GM12875 (cell line): ENCODE data around the gene EMILIN3.

Experiments used
- H3K4me3 ChIP-seq: one replicate; pipeline ENCODE4 v1.5.1; 2011; ENCODE audit warnings: low read depth, low read length, control low read depth
- TF ChIP-seq, protein P1 (sequence below): IDR thresholded peaks from 2 replicates; pipeline ENCODE4 v1.5.1; 2011; ENCODE audit warnings: low read depth, mild to moderate bottlenecking, control low read depth, inconsistent platforms, low read length, moderate library complexity, borderline replicate concordance; ENCODE audit not compliant: insufficient read depth

The EMILIN3 gene

DNA sequence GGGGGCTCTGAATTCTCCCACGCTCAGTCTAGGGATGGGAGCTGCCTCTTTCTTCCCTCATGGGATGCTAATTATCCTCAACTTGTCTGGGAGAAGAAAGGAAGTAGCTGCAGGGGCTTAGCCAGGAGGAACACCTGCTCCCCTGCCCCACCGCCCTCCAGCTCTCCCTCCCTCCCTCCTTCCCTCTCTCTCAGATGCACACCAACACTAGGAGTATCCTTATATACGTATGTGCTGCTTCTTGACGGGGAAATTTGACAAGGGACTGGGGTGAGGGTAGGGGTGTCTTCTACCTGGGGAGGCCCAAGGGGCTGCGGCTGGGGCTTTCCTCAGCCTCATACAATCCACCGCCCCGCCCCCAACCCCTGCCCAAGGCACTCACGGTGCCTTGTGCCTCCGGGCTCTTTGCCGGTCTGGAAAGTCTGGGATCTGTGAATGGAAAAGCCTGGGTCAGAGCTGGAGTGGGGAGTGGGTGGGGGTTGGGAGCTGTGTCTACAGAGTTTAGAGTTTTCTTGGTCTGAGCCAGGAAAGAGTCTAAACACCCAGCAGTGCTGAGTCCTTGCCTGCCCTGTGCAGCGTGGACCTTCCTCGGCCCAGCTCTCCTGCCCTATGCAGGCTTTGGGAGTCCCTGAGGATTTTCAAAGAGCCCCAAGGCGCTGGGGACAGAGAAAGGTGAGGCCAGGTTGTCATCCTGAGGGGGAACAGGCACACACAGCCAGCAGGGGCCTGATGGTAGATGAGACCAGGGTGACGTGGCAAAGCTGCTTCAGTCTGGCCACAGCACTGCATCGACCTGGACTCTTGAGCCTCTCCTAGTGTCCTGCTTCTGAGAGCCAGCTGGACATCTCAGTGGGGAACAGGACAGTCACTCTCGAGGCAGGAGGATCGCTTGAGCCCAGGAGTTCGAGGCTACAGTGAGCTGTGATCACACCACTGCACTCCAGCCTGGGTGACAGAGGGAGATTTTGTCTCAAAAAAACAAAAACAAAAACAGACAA is 29.3 kb upstream of the EMILIN3 start:
- no peak overlapping the region for H3K4me3 ChIP-seq
- TF ChIP-seq, protein P1, sequence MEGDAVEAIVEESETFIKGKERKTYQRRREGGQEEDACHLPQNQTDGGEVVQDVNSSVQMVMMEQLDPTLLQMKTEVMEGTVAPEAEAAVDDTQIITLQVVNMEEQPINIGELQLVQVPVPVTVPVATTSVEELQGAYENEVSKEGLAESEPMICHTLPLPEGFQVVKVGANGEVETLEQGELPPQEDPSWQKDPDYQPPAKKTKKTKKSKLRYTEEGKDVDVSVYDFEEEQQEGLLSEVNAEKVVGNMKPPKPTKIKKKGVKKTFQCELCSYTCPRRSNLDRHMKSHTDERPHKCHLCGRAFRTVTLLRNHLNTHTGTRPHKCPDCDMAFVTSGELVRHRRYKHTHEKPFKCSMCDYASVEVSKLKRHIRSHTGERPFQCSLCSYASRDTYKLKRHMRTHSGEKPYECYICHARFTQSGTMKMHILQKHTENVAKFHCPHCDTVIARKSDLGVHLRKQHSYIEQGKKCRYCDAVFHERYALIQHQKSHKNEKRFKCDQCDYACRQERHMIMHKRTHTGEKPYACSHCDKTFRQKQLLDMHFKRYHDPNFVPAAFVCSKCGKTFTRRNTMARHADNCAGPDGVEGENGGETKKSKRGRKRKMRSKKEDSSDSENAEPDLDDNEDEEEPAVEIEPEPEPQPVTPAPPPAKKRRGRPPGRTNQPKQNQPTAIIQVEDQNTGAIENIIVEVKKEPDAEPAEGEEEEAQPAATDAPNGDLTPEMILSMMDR = no peak

DNA sequence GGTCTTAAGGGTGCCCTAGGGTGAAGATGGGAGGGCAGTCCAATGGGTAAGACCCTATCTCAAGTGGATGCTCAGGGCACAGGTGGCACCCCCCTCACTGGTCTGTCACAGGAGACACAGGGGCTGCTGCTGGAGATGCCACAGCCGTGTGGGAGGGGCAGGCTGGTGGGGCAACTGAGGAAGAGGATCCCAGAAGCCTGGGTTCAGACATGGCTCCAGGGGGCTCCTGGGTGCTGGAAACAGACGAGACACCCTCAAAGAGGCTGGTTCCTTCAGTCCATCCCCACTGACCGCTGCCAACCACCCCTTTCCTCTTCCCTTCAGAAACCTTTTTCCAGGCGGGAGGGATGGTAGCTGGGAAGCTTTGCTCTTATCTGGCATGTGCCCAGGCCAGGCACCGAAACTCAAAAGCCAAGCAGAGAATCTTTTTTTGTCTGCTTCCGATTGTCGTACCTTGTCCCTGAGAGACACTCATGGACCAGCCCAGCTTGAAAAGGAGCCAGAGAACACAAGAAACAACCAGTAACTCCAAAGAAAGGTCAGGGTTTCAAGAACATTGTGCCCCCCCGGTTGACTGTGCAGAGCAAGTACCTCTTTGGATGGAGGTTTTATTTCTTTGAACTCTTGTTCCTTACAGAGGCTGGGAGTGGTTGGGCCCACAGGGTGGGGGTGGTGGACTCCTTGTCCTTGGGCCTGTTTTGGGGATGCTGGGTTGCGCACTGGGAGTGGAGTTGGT is 28.5 kb upstream of the EMILIN3 start:
- TF ChIP-seq, protein P1 = no peak
- no peak overlapping the region for H3K4me3 ChIP-seq

DNA sequence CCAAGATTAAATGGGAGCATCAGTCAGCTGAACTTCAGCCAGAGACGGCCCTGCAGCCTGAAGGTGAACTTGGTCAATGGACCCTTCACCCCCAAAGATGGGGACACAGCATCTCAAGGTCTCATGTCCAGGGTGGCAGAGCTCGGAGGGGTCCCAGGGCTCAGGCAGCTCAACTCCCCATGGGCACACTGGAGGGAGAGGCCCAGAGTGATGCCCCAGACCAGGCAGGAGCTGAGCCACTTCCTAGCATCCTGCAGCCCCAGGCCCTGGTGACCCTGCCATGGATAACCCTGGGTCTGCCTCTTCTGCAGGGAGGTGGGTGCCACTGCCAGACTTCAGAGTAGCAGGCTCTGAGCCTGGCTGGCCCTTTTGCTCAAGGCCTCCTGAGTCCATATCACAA is 27.5 kb upstream of the EMILIN3 start:
- no peak overlapping the region for H3K4me3 ChIP-seq
- TF ChIP-seq, protein P1 = no peak

DNA sequence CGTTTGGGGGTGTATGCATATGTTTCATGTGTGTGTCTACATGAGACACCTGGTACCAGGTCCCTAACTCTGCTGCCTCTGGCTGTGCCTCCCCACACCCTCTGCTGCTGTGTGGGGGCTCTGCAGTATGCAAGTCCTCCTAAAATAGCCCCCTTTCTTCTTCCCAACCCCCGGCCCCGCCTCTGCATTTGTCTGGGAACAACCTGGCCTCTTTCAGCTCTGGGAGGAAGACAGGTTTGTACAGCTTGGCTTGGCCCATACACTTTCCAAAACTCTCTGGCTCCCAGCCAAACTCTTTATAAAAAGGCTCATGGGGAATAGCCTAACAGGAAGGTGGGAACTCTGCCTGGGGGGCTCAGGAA is 27.1 kb upstream of the EMILIN3 start:
- TF ChIP-seq, protein P1 = no peak
- no peak overlapping the region for H3K4me3 ChIP-seq

DNA sequence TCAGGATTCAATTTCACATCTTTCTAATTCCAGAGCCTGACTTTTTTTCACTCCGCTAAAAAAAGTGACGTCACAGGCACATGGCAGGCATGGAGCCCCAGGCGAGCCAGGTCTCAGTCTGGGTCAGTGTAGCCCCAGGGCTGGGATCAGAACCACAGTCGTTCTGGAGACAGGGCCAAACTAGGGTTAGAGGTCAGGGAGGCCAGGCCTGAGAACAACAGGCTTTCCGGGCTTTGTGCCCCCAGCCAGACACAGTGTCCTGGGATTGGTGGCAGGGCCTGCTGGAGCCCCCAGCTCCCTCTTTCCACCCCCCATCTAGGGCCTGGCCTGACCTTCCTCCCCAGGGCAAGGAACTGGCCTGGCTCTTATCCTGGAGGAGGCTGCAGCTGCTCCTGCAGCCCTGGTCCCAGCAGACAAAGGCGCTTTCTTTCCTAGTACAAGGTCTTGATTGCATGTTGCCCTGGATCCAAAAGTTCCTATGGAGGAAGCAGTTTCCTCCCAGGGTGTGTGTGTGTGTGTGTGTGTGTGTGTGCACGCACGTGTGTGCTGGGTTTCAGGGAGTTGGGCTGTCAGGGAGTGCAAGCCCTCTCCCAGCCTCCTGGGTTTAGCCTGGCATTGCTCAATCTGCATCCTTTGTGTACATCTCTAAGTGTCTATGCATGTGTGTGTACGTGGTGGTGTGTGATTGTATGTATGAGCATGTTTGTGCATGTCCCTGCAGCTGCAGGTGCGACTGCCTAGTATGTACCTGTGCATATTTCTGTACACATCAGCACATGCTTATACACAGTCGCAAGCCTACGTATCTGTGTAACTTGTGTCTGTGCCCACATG is 26.5 kb upstream of the EMILIN3 start:
- H3K4me3 ChIP-seq = no peak overlapping the region
- TF ChIP-seq, protein P1 = no peak

DNA sequence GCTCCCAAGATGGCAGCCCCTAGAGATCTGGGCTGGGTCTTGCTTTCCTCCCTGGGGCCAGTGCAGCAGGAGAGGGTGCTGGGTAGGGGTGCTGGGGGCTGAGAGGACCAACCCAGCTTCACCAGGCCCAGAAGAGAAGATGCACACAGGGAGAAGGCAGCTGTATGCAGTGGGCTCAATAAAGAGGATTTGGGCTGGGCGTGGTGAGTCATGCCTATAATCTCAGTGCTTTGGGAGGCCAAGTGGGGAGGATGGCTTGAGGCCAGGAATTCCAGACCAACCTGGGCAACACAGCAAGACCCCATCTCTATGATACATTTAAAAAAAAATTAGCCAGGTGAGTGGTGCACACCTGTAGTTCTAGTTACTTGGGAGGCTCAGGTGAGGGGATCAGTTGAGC is 25.7 kb upstream of the EMILIN3 start:
- TF ChIP-seq, protein P1 = no peak
- H3K4me3 ChIP-seq = no peak overlapping the region
